Stimulated activated effector memory CD8-positive, alpha-beta T cell treated with anti-CD3 and anti-CD28 coated beads, Interleukin-12 subunit alpha, Interleukin-12 subunit beta, amount 100 ng/mL, for 72 hours (primary cell): ENCODE measurements around the gene TNFRSF4.
A peak's percentile ranks its signal among the peaks of the same experiment; 100 is the strongest.

ENCODE experiments used
- ATAC-seq: fragments of 150-1000 bp; cut with Tn5 transposase; 2 replicates; pipeline ENCODE4 v1.10.0; 2021
- DNase-seq, 2 donors: peaks; one replicate each; pipeline ENCODE4 v3.0.0; 2021 to 2022; ENCODE audit warnings: low spot score in 2 of 2
- H3K27ac Mint-ChIP-seq: one replicate; pipeline ENCODE4 v1.8.0; 2022; ENCODE audit warnings: mild to moderate bottlenecking, mixed read lengths
- H3K36me3 Mint-ChIP-seq: one replicate; pipeline ENCODE4 v1.8.0; 2022; ENCODE audit warnings: mild to moderate bottlenecking, mixed read lengths
- H3K4me1 Mint-ChIP-seq: one replicate; pipeline ENCODE4 v1.8.0; 2022; ENCODE audit warnings: mixed read lengths
- H3K4me3 Mint-ChIP-seq: one replicate; pipeline ENCODE4 v1.8.0; 2022; ENCODE audit warnings: mild to moderate bottlenecking, mixed read lengths
- H3K9me3 Mint-ChIP-seq: one replicate; pipeline ENCODE4 v1.8.0; 2022; ENCODE audit warnings: mixed read lengths

TNFRSF4 gene

GRCh38 chr1:1206376-1206965, 7.5 kb downstream of the TNFRSF4 start, which contains the start of gene TNFRSF18:
Gene TNFRSF18, minus strand, starts transcription at chr1:1206592. Its CDS starts 21 bp downstream, at chr1:1206571.
- no peak for DNase-seq
- ATAC-seq, result peak; percentile 39
- H3K36me3 Mint-ChIP-seq, result peaks cover 76% of the 10 kb centered on the region
- peak within 1 kb of the TSS; percentile 93 for H3K4me3 Mint-ChIP-seq
- H3K27ac Mint-ChIP-seq, result peak within 1 kb of the TSS; percentile 97
- H3K9me3 Mint-ChIP-seq, result no peaks in the 10 kb centered on the region
- peaks cover 43% of the 10 kb centered on the region for H3K4me1 Mint-ChIP-seq

GRCh38 chr1:1205769-1206375, 8.1 kb downstream of the TNFRSF4 start:
- Mint-ChIP-seq H3K4me1 (peaks cover 37% of the 10 kb centered on the region), H3K27ac (peak overlapping the region; percentile 91), H3K36me3 (peaks cover 71% of the 10 kb centered on the region), H3K9me3 (no peaks in the 10 kb centered on the region), H3K4me3 (peak overlapping the region; percentile 93)
- DNase-seq (no peak), ATAC-seq (no peak)

GRCh38 chr1:1204998-1205768, 8.8 kb downstream of the TNFRSF4 start:
- peak overlapping the region; percentile 54 for H3K27ac Mint-ChIP-seq
- H3K9me3 Mint-ChIP-seq, result no peaks in the 10 kb centered on the region
- H3K4me3 Mint-ChIP-seq, result peak overlapping the region; percentile 93
- peaks cover 38% of the 10 kb centered on the region for H3K4me1 Mint-ChIP-seq
- ATAC-seq (no peak), DNase-seq (no peak)
- peaks cover 71% of the 10 kb centered on the region for H3K36me3 Mint-ChIP-seq

- Mint-ChIP-seq H3K36me3 (peaks cover 71% of the 10 kb centered on the region), H3K4me3 (peak overlapping the region; percentile 93), H3K27ac (peak overlapping the region; percentile 54), H3K4me1 (peaks cover 38% of the 10 kb centered on the region), H3K9me3 (no peaks in the 10 kb centered on the region)
- ATAC-seq, result no peak
- DNase-seq, result no peak
Observed at GRCh38 chr1:1204425-1204920, 9.5 kb downstream of the TNFRSF4 start.

GRCh38 chr1:1203561-1204424, 10.2 kb downstream of the TNFRSF4 start:
- Mint-ChIP-seq H3K4me3 (peak overlapping the region; percentile 93), H3K9me3 (no peaks in the 10 kb centered on the region), H3K36me3 (peaks cover 69% of the 10 kb centered on the region), H3K4me1 (peaks cover 32% of the 10 kb centered on the region), H3K27ac (peak overlapping the region; percentile 8)
- DNase-seq (no peak), ATAC-seq (no peak)

GRCh38 chr1:1202831-1203560, 11.0 kb downstream of the TNFRSF4 start:
- peak overlapping the region; percentile 48 for H3K27ac Mint-ChIP-seq
- DNase-seq (no peak), ATAC-seq (no peak)
- H3K4me1 Mint-ChIP-seq, result peaks cover 24% of the 10 kb centered on the region
- H3K9me3 Mint-ChIP-seq, result no peaks in the 10 kb centered on the region
- H3K4me3 Mint-ChIP-seq, result peak overlapping the region; percentile 93
- peaks cover 69% of the 10 kb centered on the region for H3K36me3 Mint-ChIP-seq

- H3K9me3 Mint-ChIP-seq, result no peaks in the 10 kb centered on the region
- peak; percentile 93 to 94 for DNase-seq
Observed at GRCh38 chr1:1200876-1201810, 12.8 kb downstream of the TNFRSF4 start.

GRCh38 chr1:1199961-1200875, 13.7 kb downstream of the TNFRSF4 start:
- H3K36me3 Mint-ChIP-seq, result peaks cover 66% of the 10 kb centered on the region
- ATAC-seq (no peak), DNase-seq (no peak)
- H3K4me3 Mint-ChIP-seq, result peak overlapping the region; percentile 66
- peaks cover 23% of the 10 kb centered on the region for H3K4me1 Mint-ChIP-seq
- peak overlapping the region; percentile 94 for H3K27ac Mint-ChIP-seq
- H3K9me3 Mint-ChIP-seq, result peaks cover 2% of the 10 kb centered on the region

More at GRCh38 chr1:1200876-1201810, 12.8 kb downstream of the TNFRSF4 start:
- Mint-ChIP-seq H3K4me1 (peaks cover 20% of the 10 kb centered on the region), H3K27ac (peak overlapping the region; percentile 94), H3K36me3 (peaks cover 67% of the 10 kb centered on the region), H3K4me3 (peak overlapping the region; percentile 66)
- peak; percentile 81 for ATAC-seq

- Mint-ChIP-seq H3K4me1 (peaks cover 30% of the 10 kb centered on the region), H3K4me3 (peak overlapping the region; percentile 66), H3K9me3 (peaks cover 7% of the 10 kb centered on the region), H3K36me3 (peaks cover 57% of the 10 kb centered on the region), H3K27ac (peak overlapping the region; percentile 94)
- ATAC-seq (no peak), DNase-seq (peak in 1 of 2 donors; percentile 17)
Observed at GRCh38 chr1:1199141-1199960, 14.6 kb downstream of the TNFRSF4 start.

GRCh38 chr1:1198423-1199140, 15.4 kb downstream of the TNFRSF4 start:
- DNase-seq (no peak), ATAC-seq (no peak)
- Mint-ChIP-seq H3K9me3 (peaks cover 7% of the 10 kb centered on the region), H3K4me1 (peaks cover 27% of the 10 kb centered on the region), H3K4me3 (no peak overlapping the region), H3K36me3 (peaks cover 51% of the 10 kb centered on the region), H3K27ac (peak overlapping the region; percentile 43)

GRCh38 chr1:1197551-1198422, 16.2 kb downstream of the TNFRSF4 start:
- H3K36me3 Mint-ChIP-seq, result peaks cover 54% of the 10 kb centered on the region
- DNase-seq (peak in 1 of 2 donors; percentile 4), ATAC-seq (no peak)
- peak overlapping the region; percentile 43 for H3K27ac Mint-ChIP-seq
- peaks cover 7% of the 10 kb centered on the region for H3K9me3 Mint-ChIP-seq
- no peak overlapping the region for H3K4me3 Mint-ChIP-seq
- peaks cover 27% of the 10 kb centered on the region for H3K4me1 Mint-ChIP-seq
